Astrocyte (in vitro differentiated cells and primary cell): Measurements from ENCODE around the gene SMC6.

Source experiments
- CTCF ChIP-seq: IDR thresholded peaks from 2 replicates; pipeline ENCODE4 v1.5.1; 2011; ENCODE audit warnings: low read depth, mild to moderate bottlenecking, inconsistent platforms, low read length, moderate library complexity; ENCODE audit not compliant: insufficient read depth
- EZH2 ChIP-seq: IDR thresholded peaks from 2 replicates; pipeline ENCODE4 v1.6.1; 2012; ENCODE audit warnings: mild to moderate bottlenecking, low read length, inconsistent platforms; ENCODE audit not compliant: insufficient read depth

GRCh38 chr2:17683981-17684380 is 69.6 kb downstream of the SMC6 start:
- TF ChIP-seq CTCF: no peak
- TF ChIP-seq EZH2: no peak
